ENCODE results near the gene TRMT11.

DNA sequence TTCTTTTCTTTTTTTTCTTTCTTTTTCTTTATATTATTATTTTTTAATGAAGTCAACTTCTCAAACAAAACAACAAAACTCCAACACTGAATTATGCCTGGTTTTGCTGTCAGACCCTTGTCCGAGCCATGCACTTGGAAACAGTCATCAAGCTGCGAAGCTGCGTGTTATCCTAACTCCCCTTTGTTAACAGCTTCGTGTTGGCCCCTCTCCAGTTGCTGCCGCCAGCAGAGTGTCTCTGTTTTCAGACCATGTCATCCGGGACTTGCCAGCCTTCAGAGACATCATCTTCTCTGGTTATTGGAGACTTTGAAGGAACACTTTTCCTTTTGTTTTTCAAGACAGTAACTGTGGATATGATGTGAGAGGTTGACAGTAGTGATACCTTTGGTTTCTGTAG lies 83.1 kb downstream of the TRMT11 start:
- TF ChIP-seq POLR2A (IDR thresholded peaks at IDR 0.05) (no peak), POLR2AphosphoS5 (IDR thresholded peaks at IDR 0.05) (no peak)
- TF ChIP-seq, protein P1, sequence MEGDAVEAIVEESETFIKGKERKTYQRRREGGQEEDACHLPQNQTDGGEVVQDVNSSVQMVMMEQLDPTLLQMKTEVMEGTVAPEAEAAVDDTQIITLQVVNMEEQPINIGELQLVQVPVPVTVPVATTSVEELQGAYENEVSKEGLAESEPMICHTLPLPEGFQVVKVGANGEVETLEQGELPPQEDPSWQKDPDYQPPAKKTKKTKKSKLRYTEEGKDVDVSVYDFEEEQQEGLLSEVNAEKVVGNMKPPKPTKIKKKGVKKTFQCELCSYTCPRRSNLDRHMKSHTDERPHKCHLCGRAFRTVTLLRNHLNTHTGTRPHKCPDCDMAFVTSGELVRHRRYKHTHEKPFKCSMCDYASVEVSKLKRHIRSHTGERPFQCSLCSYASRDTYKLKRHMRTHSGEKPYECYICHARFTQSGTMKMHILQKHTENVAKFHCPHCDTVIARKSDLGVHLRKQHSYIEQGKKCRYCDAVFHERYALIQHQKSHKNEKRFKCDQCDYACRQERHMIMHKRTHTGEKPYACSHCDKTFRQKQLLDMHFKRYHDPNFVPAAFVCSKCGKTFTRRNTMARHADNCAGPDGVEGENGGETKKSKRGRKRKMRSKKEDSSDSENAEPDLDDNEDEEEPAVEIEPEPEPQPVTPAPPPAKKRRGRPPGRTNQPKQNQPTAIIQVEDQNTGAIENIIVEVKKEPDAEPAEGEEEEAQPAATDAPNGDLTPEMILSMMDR (IDR thresholded peaks at IDR 0.05), result no peak
